Esophagus (tissue), 2 donors: ENCODE data around the gene KLK1. TPM values are rescaled to one million over a fixed set of nuclear protein-coding genes. Genes with fewer than 3 reads are reported as not detected.

Experiments used
- H3K27ac ChIP-seq, 2 donors: one replicate each; pipeline ENCODE4 v1.5.1; 2013; ENCODE audit warnings: low read depth in 2 of 2, mild to moderate bottlenecking in 2 of 2, inconsistent platforms in 1 of 2, low read length in 1 of 2, moderate library complexity in 1 of 2
- H3K27me3 ChIP-seq, 2 donors: one replicate each; pipeline ENCODE4 v1.6.1; 2013; ENCODE audit warnings: low read length in 2 of 2, control low read depth in 1 of 2, mild to moderate bottlenecking in 1 of 2; ENCODE audit not compliant: insufficient read depth in 2 of 2, control insufficient read depth in 1 of 2
- H3K36me3 ChIP-seq, 2 donors: one replicate each; pipeline ENCODE4 v1.6.1; 2013; ENCODE audit warnings: low read length in 1 of 2; ENCODE audit not compliant: control insufficient read depth in 2 of 2, insufficient read depth in 2 of 2
- H3K4me1 ChIP-seq, 2 donors: one replicate each; pipeline ENCODE4 v1.6.1; 2013; ENCODE audit warnings: low read length in 1 of 2; ENCODE audit not compliant: control insufficient read depth in 2 of 2, insufficient read depth in 2 of 2
- H3K4me3 ChIP-seq, 2 donors: one replicate each; pipeline ENCODE4 v1.5.1; 2013; ENCODE audit warnings: low read length in 2 of 2, mild to moderate bottlenecking in 2 of 2, low read depth in 1 of 2, moderate library complexity in 1 of 2
- H3K9me3 ChIP-seq, 2 donors: one replicate each; pipeline ENCODE4 v1.6.1; 2013; ENCODE audit warnings: mild to moderate bottlenecking in 2 of 2, low read depth in 1 of 2, low read length in 1 of 2, moderate library complexity in 1 of 2; ENCODE audit not compliant: control insufficient read depth in 2 of 2, insufficient read depth in 1 of 2
- WGBS, 2 donors: extraction: QIAGEN DNeasy Blood & Tissue Kit; methylation state at CpG; one replicate each; pipeline ENCODE4 v1.1.7; 2013; 5-methylcytosine and 5-hydroxymethylcytosine counted together
- polyA plus RNA-seq, 2 donors: library from polyadenylated mRNA; stranded (reverse); fragments of 200-250 nt; gene quantifications; one replicate each; pipeline ENCODE4 v1.2.3, GENCODE V29; 2013
- donor health status: healthy with polysubstance abuse.
- donor health status: Bipolar disorder and iron deficiency.

The KLK1 gene
- polyA plus RNA-seq, 2 donors: 2.0 to 2.8 TPM

DNA sequence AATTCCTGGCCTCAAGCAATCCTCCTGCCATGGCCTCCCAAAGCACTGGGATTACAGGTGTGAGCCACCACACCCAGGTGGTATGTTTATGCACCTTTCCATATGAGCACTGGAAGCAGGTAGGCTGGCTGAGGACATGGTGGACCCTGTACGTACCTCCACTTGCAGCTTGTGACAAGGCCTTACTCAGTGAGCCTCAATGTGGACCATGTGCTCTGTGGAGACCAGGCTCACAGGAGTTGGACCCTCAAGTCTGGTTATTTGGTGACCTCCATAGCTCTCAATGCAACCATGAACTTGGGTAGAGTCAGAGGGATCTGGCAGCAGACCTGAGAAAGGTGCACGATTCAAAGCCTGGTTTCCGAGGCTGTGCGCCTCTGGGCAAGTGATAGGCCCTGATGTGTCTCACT, 27.9 kb downstream of the KLK1 start:
- 63 to 76% methylated on average over 4 of the region's 4 CpGs for WGBS, 2 donors
- Histone ChIP-seq H3K27ac (no peak overlapping the region), H3K36me3 (peaks cover 14 to 33% of the 10 kb centered on the region in 2 donors), H3K4me3 (no peak overlapping the region), H3K27me3 (no peaks in the 10 kb centered on the region), H3K9me3 (no peaks in the 10 kb centered on the region), H3K4me1 (peaks cover 0 to 5% of the 10 kb centered on the region in 2 donors)

DNA sequence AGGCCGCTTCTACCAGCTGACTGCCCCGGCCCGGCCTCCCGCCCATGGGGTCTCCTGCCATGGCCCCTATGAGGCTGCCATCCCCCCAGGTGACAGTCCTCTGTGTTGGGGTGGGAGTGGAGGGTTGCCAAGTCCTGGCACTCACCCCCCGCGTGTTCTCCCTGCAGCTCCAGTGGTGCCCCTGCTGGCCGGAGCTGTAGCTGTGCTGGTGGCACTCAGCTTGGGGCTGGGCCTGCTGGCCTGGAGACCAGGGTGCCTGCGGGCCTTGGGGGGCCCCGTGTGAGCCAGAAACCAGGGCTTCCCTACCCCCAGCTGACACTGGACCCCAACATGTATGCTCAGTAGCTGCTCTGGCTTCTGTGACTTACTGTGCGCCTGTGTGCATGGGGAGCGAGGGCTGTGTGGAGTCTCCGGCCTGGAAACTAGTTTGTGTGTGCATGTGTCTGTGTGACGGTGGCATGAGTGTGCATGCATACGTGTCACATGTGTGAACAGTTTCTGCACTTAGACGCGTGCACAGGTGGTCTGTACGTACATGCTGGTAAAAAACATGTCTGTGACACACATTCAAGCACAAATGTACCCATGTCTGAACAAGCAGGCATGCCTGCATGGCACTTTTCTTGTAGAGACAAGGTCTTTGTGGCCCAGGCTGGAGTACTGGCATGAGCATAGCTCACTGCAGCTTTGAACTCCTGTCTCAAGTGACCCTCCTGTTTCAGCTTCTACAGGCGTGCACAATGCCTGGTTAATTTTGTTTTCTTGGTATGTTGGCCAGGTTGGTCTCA, 28.5 kb downstream of the KLK1 start:
- whole genome bisulfite sequencing, 2 donors: 36 to 39% methylated on average over 18 of the region's 18 CpGs
- H3K4me1 ChIP-seq: peaks cover 0 to 5% of the 10 kb centered on the region in 2 donors
- no peak overlapping the region for H3K4me3 ChIP-seq
- peaks cover 14 to 31% of the 10 kb centered on the region in 2 donors for H3K36me3 ChIP-seq
- H3K27me3 ChIP-seq: no peaks in the 10 kb centered on the region
- no peaks in the 10 kb centered on the region for H3K9me3 ChIP-seq
- H3K27ac ChIP-seq: no peak overlapping the region

DNA sequence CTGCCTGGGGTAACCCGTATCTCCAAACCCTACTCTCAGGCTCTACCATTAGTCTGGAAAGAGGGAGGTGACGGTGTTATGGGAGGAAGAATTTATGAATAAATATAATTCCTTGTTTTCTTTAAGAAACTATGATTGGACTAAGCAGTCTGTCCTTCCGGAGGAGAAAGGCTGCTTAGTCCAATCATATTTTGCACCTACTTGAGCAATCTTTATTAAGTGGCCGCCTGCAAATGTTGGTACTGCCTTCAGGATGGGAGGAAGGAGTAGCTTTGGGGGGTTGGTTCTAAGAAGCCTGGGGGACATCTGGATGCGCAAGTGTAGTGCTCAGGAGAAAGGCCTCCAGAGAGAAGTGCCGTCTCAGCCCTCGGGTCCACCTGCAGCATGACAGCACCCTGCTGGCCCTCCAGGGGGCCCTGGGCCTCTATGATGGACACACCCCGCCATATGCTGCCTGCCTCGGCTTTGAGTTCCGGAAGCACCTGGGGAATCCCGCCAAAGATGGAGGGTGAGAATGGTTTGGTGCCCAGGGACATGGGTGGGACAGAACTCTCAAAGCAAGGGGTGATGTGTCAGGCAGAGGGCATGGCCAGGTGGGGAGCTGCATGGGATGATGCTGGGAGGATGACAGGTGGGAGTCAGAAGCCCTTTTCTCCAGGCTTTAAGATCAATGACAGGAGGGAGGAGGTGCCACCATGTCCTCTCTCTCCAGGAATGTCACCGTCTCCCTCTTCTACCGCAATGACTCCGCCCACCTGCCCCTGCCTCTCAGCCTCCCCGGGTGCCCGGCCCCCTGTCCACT, 29.3 kb downstream of the KLK1 start:
- WGBS, 2 donors: 16 to 18% methylated on average over 15 to 16 of the region's 16 CpGs
- Histone ChIP-seq H3K36me3 (peaks cover 13 to 26% of the 10 kb centered on the region in 2 donors), H3K9me3 (no peaks in the 10 kb centered on the region), H3K4me3 (no peak overlapping the region), H3K27me3 (no peaks in the 10 kb centered on the region), H3K27ac (no peak overlapping the region), H3K4me1 (peaks cover 0 to 5% of the 10 kb centered on the region in 2 donors)

DNA sequence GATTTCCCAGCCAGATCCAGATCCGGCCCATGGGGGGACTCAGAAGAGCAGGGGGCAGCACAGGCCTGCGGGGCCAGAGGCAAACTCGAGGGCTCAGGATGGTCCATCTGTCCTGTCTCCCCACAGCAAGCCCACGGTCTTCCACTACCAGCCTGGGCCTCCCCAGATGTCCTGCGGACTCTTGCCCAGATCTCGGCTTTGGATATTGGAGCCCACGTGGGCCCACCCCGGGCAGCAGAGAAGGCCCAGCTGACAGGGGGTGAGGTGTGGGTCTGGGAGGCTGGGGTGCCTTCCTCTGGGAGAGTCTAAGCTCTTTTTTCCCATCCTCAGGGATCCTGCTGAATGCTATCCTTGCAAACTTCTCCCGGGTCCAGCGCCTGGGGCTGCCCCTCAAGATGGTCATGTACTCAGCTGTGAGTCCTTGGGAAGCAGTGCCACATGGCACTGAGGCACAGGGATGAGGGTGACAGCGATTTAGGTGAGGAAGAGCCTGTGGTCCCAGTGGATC, 30.0 kb downstream of the KLK1 start:
- 68 to 69% methylated on average over 11 of the region's 11 CpGs for WGBS, 2 donors
- H3K27me3 ChIP-seq: no peaks in the 10 kb centered on the region

DNA sequence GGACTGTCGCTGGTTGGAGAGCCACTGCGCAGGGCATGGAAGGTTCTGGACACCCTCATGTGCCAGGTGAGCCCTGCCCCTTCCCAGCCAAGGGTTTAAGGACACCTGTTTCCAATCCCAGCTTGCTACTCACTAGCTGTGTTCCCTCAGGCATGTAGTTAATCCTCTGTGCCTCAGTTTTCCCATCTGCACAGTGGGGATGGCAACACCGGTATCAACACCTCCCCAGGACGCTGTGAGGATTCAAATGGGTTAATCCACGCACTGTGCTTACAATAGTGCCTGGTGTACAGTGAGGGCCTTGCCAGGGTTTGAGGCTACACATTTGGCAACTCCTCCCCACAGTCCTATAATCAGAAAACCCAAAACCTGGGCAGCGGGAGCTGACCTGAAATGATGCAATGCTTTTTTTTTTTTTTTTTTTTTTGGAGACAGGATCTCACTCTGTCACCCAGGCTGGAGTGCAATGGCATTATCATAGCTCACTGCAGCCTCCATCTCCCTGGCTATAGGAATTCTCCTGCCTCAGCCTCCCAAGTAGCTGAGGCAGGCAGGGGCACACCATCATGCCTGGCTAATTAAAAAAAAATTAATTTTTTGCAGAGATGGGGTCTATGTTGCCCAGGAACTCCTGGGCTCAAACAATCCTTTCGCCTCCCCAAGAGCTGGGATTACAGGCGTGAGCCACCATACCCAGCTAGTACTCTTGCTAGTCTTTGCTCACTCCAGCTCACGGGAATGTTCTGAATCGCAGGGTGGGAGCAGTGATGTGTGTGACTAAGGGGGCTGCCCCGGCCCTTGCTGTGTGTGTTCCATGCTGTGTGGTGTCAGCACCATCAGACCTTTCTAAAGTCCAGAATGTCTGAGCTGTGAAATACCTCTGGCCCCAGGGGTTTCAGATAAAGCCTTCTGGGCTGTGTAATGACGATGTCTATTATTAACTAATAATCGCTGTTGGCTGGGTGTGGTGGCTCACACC, 31.0 kb downstream of the KLK1 start:
- H3K27me3 ChIP-seq: no peaks in the 10 kb centered on the region
- WGBS, 2 donors: 80 to 82% methylated on average over 13 of the region's 13 CpGs
- H3K36me3 ChIP-seq: peaks cover 2 to 10% of the 10 kb centered on the region in 2 donors
- H3K4me1 ChIP-seq: peaks cover 0 to 5% of the 10 kb centered on the region in 2 donors
- no peaks in the 10 kb centered on the region for H3K9me3 ChIP-seq
- H3K27ac ChIP-seq: no peak overlapping the region
- H3K4me3 ChIP-seq: no peak overlapping the region

More for the DNA sequence above, 30.0 kb downstream of the KLK1 start:
- no peaks in the 10 kb centered on the region for H3K9me3 ChIP-seq
- no peak overlapping the region for H3K4me3 ChIP-seq
- no peak overlapping the region for H3K27ac ChIP-seq
- peaks cover 7 to 21% of the 10 kb centered on the region in 2 donors for H3K36me3 ChIP-seq
- H3K4me1 ChIP-seq: peaks cover 0 to 5% of the 10 kb centered on the region in 2 donors

DNA sequence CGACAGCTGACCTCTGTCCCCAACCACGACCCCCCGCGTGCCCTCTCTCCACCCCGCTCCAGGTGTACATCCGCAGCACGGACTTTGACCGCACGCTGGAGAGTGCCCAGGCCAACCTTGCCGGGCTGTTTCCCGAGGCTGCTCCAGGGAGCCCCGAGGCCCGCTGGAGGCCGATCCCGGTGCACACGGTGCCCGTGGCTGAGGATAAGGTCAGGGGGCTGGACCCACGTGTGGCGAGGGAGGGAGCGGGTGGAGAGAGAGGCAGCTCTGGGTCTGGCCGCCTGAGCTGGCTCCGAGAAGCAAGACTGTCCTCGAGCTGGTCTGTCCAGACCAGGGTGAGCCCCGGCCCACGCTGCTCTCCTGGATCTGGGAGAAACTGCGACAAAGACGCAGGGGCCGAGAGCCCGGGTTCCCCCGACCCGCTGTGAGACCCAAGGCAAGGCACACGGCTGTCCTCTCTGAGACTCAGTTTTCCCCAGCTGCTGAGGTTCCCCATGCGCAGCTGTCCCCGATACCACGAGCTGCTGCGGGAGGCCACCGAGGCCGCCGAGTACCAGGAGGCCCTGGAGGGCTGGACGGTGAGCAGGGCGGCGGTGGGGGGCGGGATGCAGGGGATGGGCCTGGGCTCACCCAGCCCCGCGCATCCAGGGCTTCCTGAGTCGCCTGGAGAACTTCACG, 31.9 kb downstream of the KLK1 start:
- H3K36me3 ChIP-seq: peaks cover 2 to 5% of the 10 kb centered on the region in 2 donors
- 69 to 78% methylated on average over 47 of the region's 47 CpGs for WGBS, 2 donors
- H3K27me3 ChIP-seq: no peaks in the 10 kb centered on the region
- H3K4me1 ChIP-seq: peaks cover 0 to 5% of the 10 kb centered on the region in 2 donors
- H3K27ac ChIP-seq: no peak overlapping the region
- no peak overlapping the region for H3K4me3 ChIP-seq
- H3K9me3 ChIP-seq: no peaks in the 10 kb centered on the region

DNA sequence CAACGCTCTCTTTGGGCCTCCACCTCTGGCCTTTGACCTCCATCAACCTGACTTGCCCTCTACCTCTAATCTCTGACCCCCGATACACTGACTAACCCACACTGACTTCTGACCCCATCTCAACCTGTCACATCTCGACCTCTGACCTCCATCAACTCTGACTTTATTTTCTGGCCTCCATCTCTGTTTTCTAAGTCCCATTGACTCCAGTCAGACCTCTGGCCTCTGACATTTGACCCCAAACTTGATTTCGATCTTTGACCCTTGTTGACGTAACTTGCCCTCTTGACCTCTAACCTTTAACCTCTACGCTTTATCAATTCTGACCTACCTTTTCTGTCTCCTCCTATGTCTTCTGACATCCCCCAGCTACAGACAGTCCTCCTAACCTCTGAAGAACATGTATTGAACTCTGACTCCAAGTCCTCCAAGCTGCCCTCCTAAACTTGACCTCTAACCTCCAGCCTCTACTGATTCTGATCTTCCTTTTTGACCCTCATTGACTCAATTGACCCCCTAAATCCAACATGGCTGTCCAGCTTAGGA, 32.6 kb downstream of the KLK1 start:
- H3K27me3 ChIP-seq: no peaks in the 10 kb centered on the region
- H3K27ac ChIP-seq: no peak overlapping the region
- H3K4me3 ChIP-seq: no peak overlapping the region
- H3K36me3 ChIP-seq: peaks cover 0 to 2% of the 10 kb centered on the region in 2 donors
- H3K9me3 ChIP-seq: no peaks in the 10 kb centered on the region
- H3K4me1 ChIP-seq: peaks cover 0 to 5% of the 10 kb centered on the region in 2 donors
- 85 to 91% methylated on average over 6 of the region's 6 CpGs for WGBS, 2 donors

DNA sequence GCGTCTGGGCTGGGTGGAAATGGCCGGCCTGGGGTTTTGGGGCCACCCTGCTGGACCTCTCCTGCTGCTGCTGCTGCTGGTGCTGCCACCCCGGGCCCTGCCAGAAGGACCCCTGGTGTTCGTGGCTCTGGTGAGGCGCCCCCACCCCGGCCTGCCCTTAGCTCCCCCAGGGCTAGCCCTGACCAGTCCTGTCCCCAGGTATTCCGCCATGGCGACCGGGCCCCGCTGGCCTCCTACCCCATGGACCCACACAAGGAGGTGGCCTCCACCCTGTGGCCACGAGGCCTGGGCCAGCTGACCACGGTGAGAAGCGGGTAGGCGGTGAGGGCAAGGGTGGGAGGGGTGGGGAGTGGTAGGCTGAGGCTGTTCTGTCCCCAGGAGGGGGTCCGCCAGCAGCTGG, 33.2 kb downstream of the KLK1 start, which contains the start of gene ACP4:
ACP4 (plus strand) TSS at position 20 of the 400 bp plus-strand sequence; CDS start at position 20, 0 bp downstream.
- peaks cover 0 to 5% of the 10 kb centered on the region in 2 donors for H3K4me1 ChIP-seq
- H3K27me3 ChIP-seq: no peaks in the 10 kb centered on the region
- no peaks in the 10 kb centered on the region for H3K36me3 ChIP-seq
- no peaks in the 10 kb centered on the region for H3K9me3 ChIP-seq
- no peak within 1 kb of the TSS for H3K4me3 ChIP-seq
- H3K27ac ChIP-seq: no peak within 1 kb of the TSS
- 83 to 84% methylated on average over 14 to 15 of the region's 15 CpGs for WGBS, 2 donors
